GM23338 (cell line): ENCODE results near the gene CROCC2. TPM values are rescaled to one million over a fixed set of nuclear protein-coding genes. Genes with fewer than 3 reads are reported as not detected.

Experiments used
- ATAC-seq: fragments of 200-7000 bp; cut with Tn5 transposase; 3 replicates; pipeline ENCODE4 v1.9.1; 2020
- DNase-seq: peaks from one replicate; pipeline ENCODE4 v3.0.0-alpha.2; 2015; ENCODE audit warnings: low spot score
- H2AFZ ChIP-seq: fragments of 200-600 bp; sonication (generic); 2 replicates; pipeline ENCODE4 v1.8.0; 2016; ENCODE audit warnings: antibody characterized with exemption, mild to moderate bottlenecking, moderate library complexity
- H3F3A ChIP-seq: fragments of 200-600 bp; sonication (generic); replicated peaks from 2 replicates; pipeline ENCODE4 v1.8.0; 2017; ENCODE audit warnings: antibody characterized with exemption, mixed run types, low read depth
- H3K27ac ChIP-seq: fragments of 200-600 bp; sonication (generic); 2 replicates; pipeline ENCODE4 v1.6.1; 2016; ENCODE audit warnings: low read depth
- H3K27me3 ChIP-seq: fragments of 200-600 bp; sonication (generic); 2 replicates; pipeline ENCODE4 v1.8.0; 2016; ENCODE audit warnings: mild to moderate bottlenecking, mixed run types, moderate library complexity; ENCODE audit not compliant: insufficient read depth
- H3K36me3 ChIP-seq: fragments of 200-600 bp; sonication (generic); 2 replicates; pipeline ENCODE4 v1.8.0; 2016; ENCODE audit warnings: mild to moderate bottlenecking; ENCODE audit not compliant: insufficient read depth
- H3K4me1 ChIP-seq: fragments of 200-600 bp; sonication (generic); 2 replicates; pipeline ENCODE4 v1.8.0; 2016; ENCODE audit warnings: mild to moderate bottlenecking, moderate library complexity; ENCODE audit not compliant: insufficient read depth
- H3K4me2 ChIP-seq: fragments of 200-600 bp; sonication (generic); 2 replicates; pipeline ENCODE4 v1.7.1; 2017; ENCODE audit warnings: mixed run types
- H3K4me3 ChIP-seq: fragments of 200-600 bp; sonication (generic); 2 replicates; pipeline ENCODE4 v1.6.1; 2016; ENCODE audit warnings: mixed run types
- H3K79me2 ChIP-seq: fragments of 200-600 bp; sonication (generic); replicated peaks from 2 replicates; pipeline ENCODE4 v1.8.0; 2017; ENCODE audit warnings: mild to moderate bottlenecking; ENCODE audit not compliant: insufficient read depth
- H3K9me2 ChIP-seq: fragments of 200-600 bp; sonication (generic); 2 replicates; pipeline ENCODE4 v1.8.0; 2017; ENCODE audit not compliant: insufficient read depth
- H4K20me1 ChIP-seq: fragments of 200-600 bp; sonication (generic); replicated peaks from 2 replicates; pipeline ENCODE4 v1.8.0; 2017; ENCODE audit warnings: mild to moderate bottlenecking; ENCODE audit not compliant: insufficient read depth
- H3K27ac Mint-ChIP-seq: 2 replicates; pipeline ENCODE4 v1.8.0; 2020; ENCODE audit warnings: inconsistent platforms, mild to moderate bottlenecking, moderate library complexity, mixed read lengths
- H3K27me3 Mint-ChIP-seq: 3 replicates; pipeline ENCODE4 v1.8.0; 2022; ENCODE audit warnings: low read depth, mild to moderate bottlenecking, moderate library complexity, mixed read lengths, inconsistent platforms; ENCODE audit not compliant: insufficient read depth, poor library complexity
- H3K36me3 Mint-ChIP-seq: 3 replicates; pipeline ENCODE4 v1.8.0; 2021; ENCODE audit warnings: low read depth, mild to moderate bottlenecking, inconsistent platforms, moderate library complexity, mixed read lengths
- H3K4me1 Mint-ChIP-seq: 3 replicates; pipeline ENCODE4 v1.8.0; 2020; ENCODE audit warnings: mild to moderate bottlenecking, inconsistent platforms, mixed read lengths
- H3K4me3 Mint-ChIP-seq: 3 replicates; pipeline ENCODE4 v1.8.0; 2021; ENCODE audit warnings: moderate library complexity, mild to moderate bottlenecking, inconsistent platforms, mixed read lengths
- H3K9me3 Mint-ChIP-seq: 3 replicates; pipeline ENCODE4 v1.8.0; 2020; ENCODE audit warnings: moderate library complexity, mild to moderate bottlenecking, inconsistent platforms, mixed read lengths
- CREB1 ChIP-seq: fragments of 250-450 bp; sonication (Bioruptor Pico); IDR thresholded peaks from 2 replicates; pipeline ENCODE4 v1.5.0; 2020; ENCODE audit warnings: low read depth, mild to moderate bottlenecking, moderate library complexity
- ETS1 ChIP-seq: IDR thresholded peaks from 2 replicates; pipeline ENCODE4 v1.6.1; 2016; ENCODE audit warnings: antibody characterized with exemption
- EZH2 ChIP-seq: fragments of 200-600 bp; sonication (generic); IDR thresholded peaks from one replicate; pipeline ENCODE4 v1.8.0; 2017; ENCODE audit warnings: antibody characterized with exemption, mild to moderate bottlenecking, low read depth; ENCODE audit not compliant: unreplicated experiment
- EZH2phosphoT487 ChIP-seq: fragments of 200-600 bp; sonication (generic); IDR thresholded peaks from one replicate; pipeline ENCODE4 v1.8.1; 2018; ENCODE audit warnings: antibody characterized with exemption; ENCODE audit not compliant: unreplicated experiment
- ZNF114 ChIP-seq: fragments of 250-450 bp; sonication (Bioruptor Pico); IDR thresholded peaks from 2 replicates; pipeline ENCODE4 v1.5.0; 2020; ENCODE audit warnings: mild to moderate bottlenecking, moderate library complexity
- ZNF331 ChIP-seq: fragments of 250-450 bp; sonication (Bioruptor Pico); IDR thresholded peaks from 2 replicates; pipeline ENCODE4 v1.5.0; 2020; ENCODE audit warnings: low read depth, mild to moderate bottlenecking, moderate library complexity
- ZNF462 ChIP-seq: fragments of 250-450 bp; sonication (Bioruptor Pico); IDR thresholded peaks from 2 replicates; pipeline ENCODE4 v1.5.0; 2020; ENCODE audit warnings: mild to moderate bottlenecking, moderate library complexity
- polyA plus RNA-seq: library from polyadenylated mRNA; unstranded; fragments of >200 nt; fragmentation: Nextera tagmentation; extraction: Ambion mirVana; gene quantifications from 2 replicates; pipeline ENCODE4 v1.2.1, GENCODE V29; 2016
- total RNA-seq: library from RNA; depleted of rRNA; stranded (reverse); fragments of >200 nt; shearing (Covaris generic); gene quantifications from 2 replicates; pipeline ENCODE4 v1.2.3, GENCODE V29; 2014

Gene CROCC2
- total and polyA plus RNA-seq, 2 experiments from 2014 or later: not detected

GRCh38 chr2:240906911-240907590, 915 bp downstream of the CROCC2 start (continued):
- TF ChIP-seq ZNF462 (CRISPR knock-in tag): no peak
- no peak for TF ChIP-seq EZH2phosphoT487
- TF ChIP-seq EZH2: no peak
- TF ChIP-seq ETS1: no peak

GRCh38 chr2:240909216-240909974, 3.3 kb downstream of the CROCC2 start:
- Histone ChIP-seq H3K9me2 (no peaks in the 10 kb centered on the region), H3F3A (no peaks in the 10 kb centered on the region), H3K4me3 (no peak overlapping the region), H3K27ac (no peak overlapping the region), H3K36me3 (no peaks in the 10 kb centered on the region), H3K27me3 (no peaks in the 10 kb centered on the region), H3K4me1 (no peaks in the 10 kb centered on the region), H2AFZ (no peak overlapping the region), H3K4me2 (no peak overlapping the region), H3K79me2 (no peaks in the 10 kb centered on the region), H4K20me1 (no peaks in the 10 kb centered on the region)
- Mint-ChIP-seq H3K27ac (no peak overlapping the region), H3K36me3 (no peaks in the 10 kb centered on the region), H3K4me3 (no peak overlapping the region), H3K9me3 (no peaks in the 10 kb centered on the region), H3K27me3 (peaks cover 3% of the 10 kb centered on the region), H3K4me1 (no peaks in the 10 kb centered on the region)
- DNase-seq: no peak
- no peak for ATAC-seq
- TF ChIP-seq EZH2 (no peak), ZNF114 (CRISPR knock-in tag) (no peak), CREB1 (CRISPR knock-in tag) (no peak), ETS1 (no peak), ZNF331 (CRISPR knock-in tag) (no peak)
